Iris pigment epithelial cell (primary cell): ENCODE measurements around the gene FGFR3.

Experiments used
- DNase-seq: peaks from one replicate; pipeline ENCODE4 v3.0.0-alpha.2; 2011; ENCODE audit warnings: low read depth

The FGFR3 gene

DNA sequence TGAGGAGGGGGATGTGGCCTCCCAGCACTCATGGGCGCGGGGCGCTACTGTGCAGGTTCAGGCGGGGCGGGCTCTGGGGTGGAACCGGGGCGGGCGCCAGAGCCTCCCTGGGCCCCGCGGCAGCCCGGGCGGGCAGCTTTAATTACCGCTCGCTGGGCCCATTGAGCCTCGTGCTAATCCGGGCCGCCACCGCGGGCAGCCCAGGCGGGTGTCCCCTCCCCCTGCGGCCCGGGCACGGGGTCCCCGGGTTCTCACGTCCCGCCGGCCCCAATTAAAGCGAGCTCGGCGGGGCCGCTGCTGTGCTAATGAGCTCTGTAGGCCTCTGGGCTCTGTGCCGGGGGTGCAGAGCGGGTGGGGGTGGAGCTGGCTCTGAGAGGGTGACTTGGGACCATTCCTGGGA is 22.8 kb upstream of the FGFR3 start:
- no peak for DNase-seq

DNA sequence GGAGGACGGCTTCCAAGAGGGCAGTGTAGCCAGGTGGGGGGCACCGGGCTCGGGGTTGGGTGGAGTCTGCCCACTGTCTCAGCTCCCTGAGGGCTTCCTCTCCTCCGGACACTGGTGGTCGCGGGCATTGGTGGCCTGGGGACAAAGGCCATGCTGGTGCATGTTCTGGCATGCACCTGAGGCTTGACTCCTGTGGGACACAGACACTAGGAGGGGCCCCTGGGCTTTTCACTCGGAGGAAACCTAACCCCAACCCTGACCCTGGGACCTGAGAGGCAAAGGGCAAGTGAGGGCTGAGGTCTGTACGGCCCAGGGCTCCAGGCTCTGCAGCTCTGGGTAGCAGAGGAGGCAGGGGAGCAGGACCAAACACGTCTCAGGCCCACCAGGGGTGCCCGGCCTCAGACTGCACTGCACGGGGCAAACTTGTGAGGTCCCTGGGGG is 22.3 kb upstream of the FGFR3 start:
- no peak for DNase-seq

DNA sequence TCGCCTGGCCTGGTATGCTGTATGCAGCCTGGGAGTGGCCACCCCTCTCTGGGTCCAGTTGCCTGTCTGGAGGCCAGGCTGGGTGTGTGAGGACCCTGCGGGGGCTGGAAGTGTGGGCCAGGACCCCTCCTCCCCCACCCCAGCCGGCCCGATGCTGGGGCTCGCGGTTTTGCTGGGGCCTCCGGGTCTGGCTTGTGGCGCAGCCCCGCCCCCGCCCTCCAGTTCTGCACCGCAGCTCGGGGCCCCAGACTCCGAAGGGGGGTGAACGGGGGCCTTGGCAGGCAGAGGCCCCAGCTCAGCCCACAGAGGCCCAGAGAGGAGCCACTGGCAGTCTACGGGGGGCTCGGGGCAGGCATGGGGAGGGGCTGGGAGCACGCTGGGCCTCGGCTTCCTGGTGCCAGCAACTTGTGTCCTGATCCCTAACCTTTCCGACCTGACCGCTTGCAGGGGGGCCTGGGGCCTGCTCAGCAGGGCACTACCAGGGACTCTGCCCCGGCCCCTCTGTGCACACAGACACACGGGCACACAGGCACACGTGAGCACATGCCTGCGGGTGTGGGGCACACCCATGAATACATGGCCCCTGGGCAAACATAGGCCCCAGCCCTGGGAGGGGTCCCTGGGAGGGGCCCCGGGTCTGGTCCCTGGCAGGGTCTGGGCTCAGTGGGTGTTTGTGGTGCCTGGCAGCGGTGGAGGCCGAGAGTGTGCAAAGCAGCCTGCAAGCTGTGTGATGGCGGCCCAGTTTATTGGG is 21.4 kb upstream of the FGFR3 start:
- DNase-seq = no peak

DNA sequence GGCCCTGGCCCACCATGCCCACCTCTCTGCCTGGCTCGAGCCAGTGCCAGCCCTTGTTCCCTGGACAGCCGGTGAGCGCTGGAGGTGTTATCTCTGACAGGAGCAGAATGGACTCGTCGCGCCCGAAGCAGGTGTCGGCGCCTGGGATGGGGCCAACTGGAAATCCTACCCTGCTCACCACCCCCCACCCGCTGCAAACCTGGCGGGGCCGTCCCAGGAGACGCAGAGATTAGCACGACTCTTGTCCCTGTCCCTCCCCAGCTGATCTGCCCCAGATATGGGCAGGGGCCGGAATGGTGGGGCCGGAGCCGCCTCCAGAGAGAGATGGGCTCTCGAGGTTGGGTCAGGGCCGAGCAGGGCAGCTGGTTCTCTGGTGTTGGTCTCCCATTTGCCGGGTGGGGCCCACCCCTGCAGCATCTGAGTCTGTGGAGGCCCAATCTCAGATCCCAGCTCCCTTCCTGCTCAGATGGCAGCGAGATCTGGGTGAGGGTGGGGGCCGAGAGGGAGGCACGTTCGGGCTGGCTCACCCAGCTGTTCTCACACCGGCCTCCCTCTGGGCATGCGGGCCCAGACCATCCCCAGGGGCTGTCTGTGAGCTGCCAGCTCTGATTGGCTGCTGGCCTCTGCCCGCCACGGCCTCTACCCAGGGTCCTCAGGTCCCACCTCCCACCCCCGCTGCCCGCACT is 20.1 kb upstream of the FGFR3 start:
- DNase-seq = no peak

DNA sequence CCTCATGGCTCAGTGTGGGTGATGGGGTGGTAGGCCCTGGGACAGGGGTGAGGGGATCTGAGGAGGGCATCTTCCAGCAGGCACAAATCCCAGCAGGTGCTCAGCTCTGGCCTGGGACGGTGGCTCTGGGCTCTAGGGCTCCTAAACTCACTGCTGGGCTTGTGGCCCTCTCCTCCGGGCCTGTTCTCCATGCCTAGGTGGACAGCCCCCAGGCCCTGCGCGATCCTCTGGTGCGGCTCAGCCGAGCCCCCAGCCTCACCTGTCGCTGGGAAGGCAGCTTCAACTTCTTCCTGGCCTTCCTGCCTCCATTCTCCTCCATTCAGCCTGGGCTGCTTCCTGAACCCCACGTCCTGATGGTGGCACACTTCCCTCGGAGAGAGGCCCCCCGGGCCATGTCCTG is 19.3 kb upstream of the FGFR3 start:
- DNase-seq = no peak

DNA sequence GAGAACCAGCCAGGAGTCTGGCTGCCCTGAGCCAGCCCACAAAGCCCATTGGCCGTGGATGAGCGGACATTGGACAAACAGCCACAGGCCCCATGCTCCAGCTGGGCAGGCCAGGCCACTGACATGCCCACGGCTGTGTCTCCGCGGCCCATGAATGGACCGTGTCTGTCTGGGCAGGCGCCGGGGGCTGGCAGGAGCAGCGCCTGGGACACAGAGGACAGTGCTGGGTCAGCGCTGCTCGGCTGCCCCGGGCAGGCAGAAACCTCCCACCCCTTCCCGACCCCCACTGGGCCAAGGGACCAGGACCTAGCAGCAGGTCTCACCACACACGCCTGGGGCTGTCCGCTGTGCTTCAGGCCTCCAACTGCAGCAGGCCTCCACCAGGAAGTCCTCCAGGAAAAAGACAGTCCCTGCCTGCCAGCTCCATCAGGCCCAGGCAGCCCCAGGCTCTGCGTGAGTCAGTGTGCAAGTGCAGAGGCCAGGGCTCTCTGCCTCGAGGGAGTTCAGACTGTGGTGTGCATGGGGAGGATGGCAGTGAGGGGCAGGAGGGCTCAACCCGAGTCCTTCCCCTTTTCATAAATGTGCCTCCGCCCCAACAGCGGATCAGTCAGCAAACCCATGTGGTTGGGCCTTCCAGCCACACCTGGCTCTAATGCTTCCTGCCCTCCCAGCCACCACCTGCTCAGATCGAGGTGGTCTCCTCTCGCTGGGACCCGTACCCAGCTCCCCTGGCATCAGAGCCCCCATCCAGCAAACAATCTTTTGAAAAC is 17.2 kb upstream of the FGFR3 start:
- DNase-seq = no peak

DNA sequence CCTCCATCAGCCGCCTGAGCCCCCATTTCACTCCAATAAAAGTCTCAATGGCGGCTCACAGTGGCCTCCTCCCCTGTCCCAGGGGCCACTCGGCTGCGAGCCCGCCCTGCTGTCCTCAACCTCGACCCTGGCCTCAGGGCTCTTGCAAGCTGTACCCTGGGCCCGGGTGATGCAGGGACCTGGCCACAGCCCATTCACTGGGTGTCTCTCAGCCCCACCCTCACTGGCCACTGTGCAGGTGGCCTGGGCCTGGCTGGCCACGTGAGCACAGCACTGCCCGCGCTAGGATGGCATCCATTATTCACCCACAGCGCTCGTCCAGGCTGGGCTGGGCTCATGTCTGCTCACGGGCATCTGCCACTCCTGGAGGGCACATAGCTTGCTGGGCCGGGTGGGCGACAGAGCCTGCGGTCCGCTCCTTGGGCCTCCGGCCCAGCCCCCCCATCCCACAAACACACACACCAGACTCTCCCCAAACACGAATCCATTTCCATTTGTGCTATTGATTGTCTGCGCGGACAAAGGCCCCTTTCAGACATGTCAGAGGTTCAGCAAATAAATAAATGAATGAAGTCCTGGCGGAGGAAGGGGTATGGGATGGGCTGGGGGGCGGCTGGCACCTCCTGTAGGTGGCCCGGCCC is 16.5 kb upstream of the FGFR3 start:
- DNase-seq = no peak

DNA sequence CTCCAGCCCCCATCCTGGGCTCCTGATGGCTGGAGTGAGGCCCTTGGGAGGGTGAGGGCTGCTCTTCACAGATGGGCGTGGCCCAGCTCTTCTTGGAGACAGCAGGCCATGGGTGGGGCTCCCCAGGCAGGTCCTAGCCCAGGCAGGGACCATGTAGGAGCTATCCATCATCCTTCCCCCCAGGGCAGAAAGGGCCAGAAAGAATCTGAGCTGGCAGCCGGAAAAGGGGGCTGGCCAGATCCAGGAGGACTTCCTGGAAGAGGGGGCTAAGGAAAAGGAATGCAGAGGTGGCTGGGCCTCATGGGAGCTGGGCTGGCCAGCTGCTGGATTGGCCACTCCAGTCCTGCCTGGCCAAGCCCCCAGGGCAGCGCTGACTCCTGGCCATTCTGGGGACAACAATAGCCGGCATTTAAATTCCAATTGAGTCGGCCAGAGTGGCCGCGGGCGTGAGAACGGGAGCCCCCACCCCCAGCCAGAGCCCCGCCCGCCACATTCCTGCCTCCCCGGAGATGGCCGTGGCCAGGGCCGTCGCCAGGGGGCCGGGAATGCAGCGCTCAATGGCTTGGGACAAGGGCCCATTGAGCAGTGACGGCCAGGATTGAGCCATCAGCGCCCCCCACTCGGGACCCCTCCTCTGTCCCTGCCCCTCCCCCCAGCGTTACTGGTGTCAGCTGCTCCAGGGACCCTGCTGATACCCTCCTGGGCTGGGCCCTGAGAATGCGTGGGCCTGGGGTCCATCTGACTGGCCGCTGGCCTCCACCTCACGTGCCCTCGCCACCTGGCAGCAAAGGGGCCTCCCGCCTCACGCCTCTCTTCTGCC is 15.1 kb upstream of the FGFR3 start:
- DNase-seq = peak; percentile 10

DNA sequence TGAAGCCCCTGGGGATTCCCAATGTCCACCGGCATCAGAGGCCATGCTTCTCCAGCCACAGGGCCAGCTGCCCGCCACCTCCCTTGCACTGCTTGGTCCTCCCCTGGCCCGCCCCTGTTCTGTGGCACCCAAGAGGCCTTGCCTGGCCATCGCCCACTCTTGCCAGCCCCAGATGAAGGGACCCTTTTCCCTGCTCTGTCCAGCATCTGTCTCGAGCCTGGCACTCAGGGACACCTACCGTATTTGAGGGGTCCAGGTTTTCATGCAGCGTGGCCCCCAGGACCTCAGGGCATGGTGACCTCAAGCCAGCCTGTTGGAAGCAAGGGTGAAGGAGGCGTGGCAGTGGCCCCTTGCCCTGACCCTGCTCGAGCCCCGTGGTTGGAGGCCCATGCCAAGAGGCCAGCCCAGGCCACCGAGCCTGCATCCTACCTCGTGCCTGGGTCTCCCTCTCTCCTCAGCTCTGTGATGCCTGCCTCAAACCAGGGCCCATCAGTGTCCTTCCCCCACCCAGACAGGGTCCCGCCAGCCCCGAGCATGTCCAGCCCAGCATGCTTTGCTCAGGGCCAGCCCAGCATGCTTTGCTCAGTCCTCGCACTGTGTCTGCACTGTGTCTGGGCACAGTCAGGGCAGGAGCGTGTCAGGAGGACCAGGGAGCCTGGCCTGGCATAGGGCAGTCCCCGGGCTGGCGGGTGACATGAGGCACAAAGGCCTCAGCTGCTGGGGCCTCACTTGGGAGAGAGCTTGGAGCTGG is 14.3 kb upstream of the FGFR3 start:
- no peak for DNase-seq

DNA sequence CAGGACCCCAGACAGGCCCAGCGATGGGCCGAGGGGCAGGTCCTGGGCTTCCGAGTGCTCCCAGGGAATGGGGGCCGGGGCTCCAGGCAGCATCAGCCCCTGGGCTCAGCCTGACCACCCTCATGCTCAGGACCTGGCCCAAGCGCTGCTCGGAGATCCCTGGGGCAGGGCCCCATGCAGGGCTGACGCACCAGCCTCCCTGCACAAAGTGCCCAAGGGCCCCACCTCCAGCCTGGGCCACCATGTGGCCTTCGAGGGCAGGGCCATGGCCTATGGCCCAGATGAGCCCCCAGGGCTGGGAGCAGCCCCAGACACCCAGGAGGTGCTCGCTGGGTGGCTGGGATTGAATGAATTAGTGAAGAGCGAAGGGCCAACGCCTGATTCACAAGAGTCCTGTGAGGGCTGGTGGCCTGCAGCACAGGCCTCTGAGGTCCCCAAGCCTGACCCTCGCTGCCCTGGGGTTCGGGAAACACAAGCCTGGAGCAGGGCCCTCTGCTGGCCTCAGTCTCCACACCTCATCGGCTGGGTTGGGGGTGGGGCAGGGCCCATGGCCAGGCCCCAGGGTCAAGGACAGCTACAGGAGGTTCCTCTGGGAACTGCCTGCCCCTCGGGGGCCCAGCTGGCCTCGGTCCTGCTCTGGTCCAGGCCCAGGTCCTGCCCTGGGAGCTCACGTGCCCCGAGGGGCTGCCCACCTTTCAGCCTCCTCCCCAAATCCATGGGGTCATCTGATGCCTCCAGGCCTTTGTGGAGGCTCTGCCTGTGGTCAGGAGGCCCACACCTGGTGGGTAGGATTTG is 13.3 kb upstream of the FGFR3 start:
- DNase-seq = no peak

DNA sequence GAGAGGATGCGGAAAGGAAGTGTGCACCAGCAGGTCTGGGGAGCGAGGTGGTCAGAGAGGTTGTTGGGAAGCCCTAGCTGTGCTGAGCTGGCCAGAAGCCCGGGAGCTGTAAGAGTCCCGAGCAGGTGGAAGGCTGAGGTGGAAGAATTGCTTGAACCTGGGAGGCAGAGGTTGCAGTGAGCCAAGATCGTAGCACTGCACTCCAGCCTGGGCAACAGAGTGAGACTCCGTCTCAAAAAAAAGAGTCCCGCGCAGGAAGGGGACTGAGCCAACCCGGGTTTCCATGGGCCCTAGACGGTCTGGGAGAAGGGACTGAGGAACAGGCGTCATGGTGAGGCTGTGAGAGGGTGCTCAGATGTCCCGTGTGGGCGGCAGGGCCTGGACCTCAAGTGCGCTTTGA is 12.7 kb upstream of the FGFR3 start:
- DNase-seq = no peak

DNA sequence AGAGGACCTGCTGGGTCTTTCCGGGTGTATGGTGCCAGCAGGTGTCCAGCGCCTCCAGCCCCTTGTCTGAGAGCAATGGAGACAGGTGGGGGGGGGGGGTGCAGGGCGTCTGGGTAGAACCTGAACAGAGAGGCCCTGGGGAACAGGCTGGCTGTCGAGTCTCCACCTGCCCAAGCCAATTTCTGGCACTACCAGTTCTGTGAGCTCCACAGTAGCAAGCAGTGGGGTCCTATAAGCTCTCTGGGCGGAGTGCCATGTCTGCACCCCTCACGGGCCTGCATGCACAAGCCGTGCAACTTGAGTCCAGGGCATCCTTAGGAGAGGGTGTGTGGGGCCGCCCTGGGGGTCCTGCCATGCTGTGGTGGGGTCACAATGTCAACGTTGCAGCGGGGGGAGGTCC is 10.1 kb upstream of the FGFR3 start:
- DNase-seq = no peak

DNA sequence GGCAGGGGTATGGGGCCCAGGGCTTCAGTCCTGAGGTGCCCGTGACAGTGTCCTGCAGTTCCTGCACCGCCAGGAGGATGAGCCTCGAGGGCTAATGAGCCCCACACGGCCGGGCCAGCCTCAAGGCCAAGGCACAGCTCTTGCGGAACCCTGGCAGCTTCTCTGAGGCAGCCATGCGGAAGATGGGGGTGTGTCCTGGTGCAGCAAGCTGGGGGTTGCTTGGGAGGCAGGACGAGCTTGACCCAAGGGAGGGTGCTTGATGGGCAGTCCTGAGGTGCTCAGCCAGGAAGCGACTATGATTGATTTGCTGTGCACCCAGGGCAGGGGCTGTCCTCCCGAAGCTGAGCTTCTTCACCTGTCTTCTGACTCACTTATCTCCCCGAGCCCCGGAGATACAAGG is 9.1 kb upstream of the FGFR3 start:
- DNase-seq = no peak

DNA sequence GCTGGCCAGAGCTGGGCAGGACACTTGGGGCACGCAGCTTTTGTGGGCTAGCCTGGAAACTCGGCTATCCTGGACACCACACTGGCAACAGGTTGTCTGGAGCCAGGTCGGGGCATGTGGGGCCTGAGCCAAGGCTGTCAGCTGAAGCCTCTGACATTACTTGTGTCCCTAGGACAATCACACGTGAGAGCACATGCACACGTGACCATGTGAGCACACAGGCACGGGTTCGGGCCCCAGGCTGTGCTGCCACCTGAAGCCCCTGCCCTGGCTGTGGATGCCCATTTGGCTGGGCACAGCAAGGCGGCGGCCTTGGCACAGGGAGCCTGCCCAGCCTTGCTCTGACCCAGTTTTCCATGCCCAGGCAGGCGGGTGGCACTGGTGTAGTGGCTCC is 8.7 kb upstream of the FGFR3 start:
- no peak for DNase-seq

DNA sequence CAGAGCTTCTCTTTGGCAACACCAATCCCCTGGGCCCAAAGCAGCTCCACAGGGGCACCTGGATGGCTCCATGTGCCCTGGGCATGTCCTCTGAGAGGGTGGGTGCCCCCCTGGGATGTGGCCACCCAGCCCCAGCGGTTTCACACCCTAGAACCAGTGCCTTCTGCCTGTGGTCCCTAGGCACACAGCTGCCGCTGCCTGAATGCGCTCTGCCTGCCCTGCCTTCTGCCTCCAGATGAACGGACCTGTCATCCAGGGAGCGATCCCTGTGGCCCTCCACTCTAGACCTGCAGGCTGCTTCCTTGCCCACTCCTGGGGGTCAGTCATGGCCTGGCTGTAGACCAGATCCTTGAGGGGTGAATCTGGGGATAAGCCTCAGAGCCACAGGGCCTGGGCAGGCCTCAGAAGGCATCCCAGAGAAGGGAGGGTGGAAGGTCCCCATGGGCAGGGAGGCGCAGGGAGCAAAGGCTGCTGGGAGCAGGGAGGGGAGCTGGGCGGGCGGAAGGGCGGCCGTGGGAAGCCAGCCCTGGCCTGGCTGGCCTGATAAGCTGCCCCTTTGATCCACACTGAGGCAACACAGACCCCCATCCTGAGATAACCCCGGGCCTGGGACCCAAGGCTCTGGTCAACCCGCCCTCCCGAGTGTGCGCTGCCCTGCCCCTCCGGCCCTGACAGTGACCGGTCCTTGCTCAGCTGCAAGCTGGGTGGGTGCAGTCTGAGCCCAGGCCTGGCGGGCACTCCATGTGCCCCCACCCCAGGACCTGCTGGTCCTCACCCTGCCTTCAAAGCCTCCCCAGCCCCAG is 8.1 kb upstream of the FGFR3 start:
- DNase-seq = no peak

DNA sequence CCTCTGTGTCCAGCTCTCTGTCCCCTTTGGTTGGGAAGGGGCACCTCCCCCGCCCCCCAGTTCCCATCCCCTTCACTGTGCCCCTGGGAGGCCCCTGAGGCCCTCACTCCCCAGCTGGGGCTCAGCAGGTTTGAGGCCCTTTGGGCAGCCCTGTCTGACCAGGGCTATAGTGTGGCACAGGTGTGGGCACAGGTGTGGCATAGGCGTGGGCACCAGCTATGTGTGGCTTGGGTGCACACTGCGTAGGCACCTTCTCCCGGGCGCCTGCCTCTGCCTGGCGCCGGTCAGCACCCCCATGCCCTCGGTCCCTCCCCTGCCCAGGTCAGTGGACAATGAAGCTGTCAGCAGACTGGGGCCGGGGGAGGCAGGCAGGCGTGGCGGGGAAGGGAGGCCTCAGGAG is 7.5 kb upstream of the FGFR3 start:
- DNase-seq = no peak

DNA sequence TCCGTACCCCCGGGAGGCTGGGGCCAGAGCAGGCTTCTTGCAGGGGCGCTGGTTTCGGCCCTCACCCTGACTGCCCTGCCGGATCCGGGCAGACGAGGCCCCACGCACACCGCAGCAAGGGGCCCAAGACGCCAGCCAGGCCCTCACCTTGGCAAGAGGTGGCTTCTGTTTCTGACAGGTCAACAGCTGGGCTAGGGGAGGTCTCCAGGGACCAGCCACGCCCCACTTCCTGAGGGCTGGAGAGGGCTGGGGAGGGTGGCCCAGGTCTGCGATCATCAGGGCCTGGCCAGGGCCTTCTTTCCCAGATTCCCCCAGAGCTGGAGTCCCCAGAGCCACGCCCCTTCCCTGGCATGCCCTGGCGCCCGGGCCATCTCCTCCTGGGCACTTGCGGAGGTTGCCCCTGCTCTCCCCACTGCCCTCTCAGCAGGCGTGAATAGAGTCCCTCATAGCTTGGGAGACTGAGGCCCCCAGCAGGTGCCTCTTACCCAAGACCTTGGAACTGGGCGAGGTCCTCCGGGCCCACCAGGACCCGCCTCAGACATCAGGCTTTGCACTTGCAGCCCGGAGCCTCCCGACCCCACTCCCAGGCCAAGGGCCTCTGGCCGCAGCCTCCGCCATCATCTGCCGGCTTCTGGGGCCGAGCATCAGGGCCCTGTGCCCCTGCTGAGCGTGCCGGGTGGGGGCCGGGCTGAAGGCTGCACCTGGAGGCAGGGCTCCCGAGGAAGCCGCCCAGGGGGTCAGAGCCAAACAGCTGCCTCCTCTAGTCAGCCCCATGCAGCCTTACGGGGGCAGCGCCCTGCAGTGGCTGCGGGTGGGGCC is 6.3 kb upstream of the FGFR3 start:
- no peak for DNase-seq

DNA sequence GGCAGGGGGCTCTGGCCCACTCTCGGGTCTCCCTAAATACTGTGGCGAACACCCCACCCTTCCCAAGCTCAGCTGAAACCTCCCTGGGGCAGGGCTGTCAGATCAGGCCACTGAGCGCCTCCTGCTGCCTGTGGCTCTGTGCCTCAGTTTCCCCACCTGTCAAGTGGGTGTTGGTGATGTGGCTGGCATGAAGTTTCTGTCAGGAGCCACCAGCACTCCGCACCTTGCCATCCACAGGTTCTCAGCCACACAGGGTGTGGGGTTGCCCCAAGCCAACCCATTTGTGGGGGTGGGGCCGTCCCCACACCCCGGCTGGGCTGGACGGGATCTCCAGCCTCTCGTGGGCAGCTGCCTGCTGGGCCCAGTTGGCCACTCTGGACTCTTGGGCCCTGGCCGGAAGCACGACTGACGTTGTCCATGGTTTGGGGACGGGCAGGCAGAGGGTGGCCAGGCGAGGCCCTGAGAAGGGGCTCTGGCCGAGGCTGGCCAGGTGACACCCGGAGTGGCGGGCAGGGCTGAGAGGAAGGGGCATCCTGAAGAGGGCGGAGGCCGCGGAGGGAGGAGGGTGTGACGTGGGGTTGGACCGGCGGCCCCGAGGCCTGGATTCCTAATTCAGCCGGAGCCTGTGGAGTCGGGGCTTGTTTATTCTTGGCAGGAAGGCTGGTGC is 5.5 kb upstream of the FGFR3 start:
- DNase-seq = no peak
